GM13976 (cell line): ENCODE measurements around the gene RPL10L.

Source experiments
- DNase-seq: peaks from one replicate; pipeline ENCODE4 v3.0.0; 2012; ENCODE audit warnings: low spot score
- CTCF ChIP-seq: IDR thresholded peaks from 2 replicates; pipeline ENCODE4 v1.5.1; 2012; ENCODE audit warnings: borderline replicate concordance, mild to moderate bottlenecking; ENCODE audit not compliant: insufficient read depth; ENCODE audit errors: extremely low read depth, missing control alignments, control extremely low read depth
- in situ Hi-C: fragments of 300-500 bp; cut with MboI; formaldehyde crosslinking; loops from one replicate; pipeline ENCODE4 v1.12.0; 2022; ENCODE audit warnings: low sequenced_read_pairs, mixed read lengths, inconsistent platforms; ENCODE audit not compliant: unreplicated experiment

RPL10L gene

GRCh38 chr14:46651526-46652144, at the start of gene RPL10L:
RPL10L (minus strand) TSS chr14:46651781; CDS start chr14:46651736, 45 bp downstream.
- in situ Hi-C loops = no loop called here
- no peak for DNase-seq
- TF ChIP-seq CTCF = no peak

- no peak for DNase-seq
- in situ Hi-C loops = no loop called here
- no peak for TF ChIP-seq CTCF
Measured at GRCh38 chr14:46691819-46692218, 40.2 kb upstream of the RPL10L start.

- in situ Hi-C loops = no loop called here
- TF ChIP-seq CTCF = no peak
- DNase-seq = no peak
Measured at GRCh38 chr14:46686652-46687051, 35.1 kb upstream of the RPL10L start.

GRCh38 chr14:46672128-46672527, 20.5 kb upstream of the RPL10L start:
- no peak for TF ChIP-seq CTCF
- no peak for DNase-seq
- in situ Hi-C loops = no loop called here

- TF ChIP-seq CTCF = no peak
- DNase-seq = no peak
- in situ Hi-C loops = no loop called here
Measured at GRCh38 chr14:46663382-46663781, 11.8 kb upstream of the RPL10L start.

- in situ Hi-C loops = no loop called here
- DNase-seq = no peak
- TF ChIP-seq CTCF = no peak
Measured at GRCh38 chr14:46661728-46662127, 10.1 kb upstream of the RPL10L start.

GRCh38 chr14:46653031-46653755, 1.6 kb upstream of the RPL10L start:
- in situ Hi-C loops = no loop called here
- DNase-seq = no peak
- no peak for TF ChIP-seq CTCF
